Nephron progenitor cell (in vitro differentiated cells): ENCODE data around the gene TAS2R5.
"Not testable (repeated sequence)": the region's sequence is repeated elsewhere in the genome, so short reads cannot be mapped to it uniquely, and the experiment has no call there.

ENCODE experiments used
- DNase-seq: peaks from one replicate; pipeline ENCODE4 v3.0.0; 2021
- H3K27ac Mint-ChIP-seq: 2 replicates; pipeline ENCODE4 v1.8.0; 2021; ENCODE audit warnings: mild to moderate bottlenecking, moderate library complexity, mixed read lengths
- H3K27me3 Mint-ChIP-seq: 2 replicates; pipeline ENCODE4 v1.8.0; 2021; ENCODE audit warnings: mild to moderate bottlenecking, low read depth, mixed read lengths; ENCODE audit not compliant: poor library complexity
- H3K36me3 Mint-ChIP-seq: 2 replicates; pipeline ENCODE4 v1.8.0; 2021; ENCODE audit warnings: low read depth, mixed read lengths
- H3K4me1 Mint-ChIP-seq: 2 replicates; pipeline ENCODE4 v1.8.0; 2021; ENCODE audit warnings: mixed read lengths
- H3K4me3 Mint-ChIP-seq: 2 replicates; pipeline ENCODE4 v1.8.0; 2021; ENCODE audit warnings: mild to moderate bottlenecking, moderate library complexity, mixed read lengths
- H3K9me3 Mint-ChIP-seq: 2 replicates; pipeline ENCODE4 v1.8.0; 2021; ENCODE audit warnings: mild to moderate bottlenecking, moderate library complexity, mixed read lengths
- CTCF ChIP-seq: fragments of 200-600 bp; sonication (generic); IDR thresholded peaks from 2 replicates; pipeline ENCODE4 v1.5.0; 2021; ENCODE audit warnings: antibody characterized with exemption

Gene TAS2R5

DNA sequence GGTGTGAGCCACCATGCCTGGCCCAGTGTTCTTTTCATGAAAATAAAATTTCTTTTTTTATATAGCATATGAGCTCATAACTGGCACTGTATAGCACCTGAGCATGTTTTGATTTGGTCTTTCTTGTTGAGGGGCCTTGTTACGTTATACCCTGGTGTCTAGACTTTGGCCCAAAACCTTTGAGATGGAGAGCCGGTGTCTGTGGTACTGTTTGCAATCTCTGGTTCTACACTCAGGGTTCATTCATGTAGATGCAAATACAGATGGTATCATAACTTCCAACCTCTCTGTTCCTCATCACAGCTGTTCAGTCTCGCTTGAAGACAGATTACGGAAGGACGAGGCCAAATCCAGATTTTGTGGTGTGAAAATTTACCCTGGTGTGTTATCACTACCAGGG is at the start of gene TAS2R5:
Gene TAS2R5, plus strand, starts transcription at position 301 of the 400 bp plus-strand sequence. CDS start 145 bp downstream, outside the sequence.
- no peaks in the 10 kb centered on the region for H3K4me1 Mint-ChIP-seq
- no peaks in the 10 kb centered on the region for H3K9me3 Mint-ChIP-seq
- no peaks in the 10 kb centered on the region for H3K27me3 Mint-ChIP-seq
- H3K27ac Mint-ChIP-seq: no peak within 1 kb of the TSS
- H3K36me3 Mint-ChIP-seq: peaks cover 48% of the 10 kb centered on the region
- H3K4me3 Mint-ChIP-seq: no peak within 1 kb of the TSS
- DNase-seq: no peak
- no peak for TF ChIP-seq CTCF

DNA sequence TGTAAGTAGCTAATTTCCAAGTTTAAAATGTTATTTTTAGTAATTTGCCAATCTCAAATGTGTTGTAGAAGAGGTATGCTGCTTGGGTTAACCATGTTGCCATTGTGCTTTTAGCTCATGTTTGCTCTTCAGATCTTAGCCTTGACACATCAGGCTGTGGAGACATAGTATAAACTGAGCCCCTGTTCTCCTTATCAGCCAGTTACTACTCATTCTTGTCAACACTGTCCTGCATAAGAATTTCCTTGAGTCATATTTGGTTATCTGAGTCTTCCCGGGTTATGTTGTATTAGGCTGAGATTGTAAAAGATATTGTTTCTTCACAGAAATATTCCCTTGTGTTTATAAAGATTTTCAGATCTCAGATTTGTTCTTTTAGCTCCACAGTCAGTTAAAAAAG is 47.8 kb upstream of the TAS2R5 start:
- H3K27me3 Mint-ChIP-seq: no peaks in the 10 kb centered on the region
- TF ChIP-seq CTCF: no peak

DNA sequence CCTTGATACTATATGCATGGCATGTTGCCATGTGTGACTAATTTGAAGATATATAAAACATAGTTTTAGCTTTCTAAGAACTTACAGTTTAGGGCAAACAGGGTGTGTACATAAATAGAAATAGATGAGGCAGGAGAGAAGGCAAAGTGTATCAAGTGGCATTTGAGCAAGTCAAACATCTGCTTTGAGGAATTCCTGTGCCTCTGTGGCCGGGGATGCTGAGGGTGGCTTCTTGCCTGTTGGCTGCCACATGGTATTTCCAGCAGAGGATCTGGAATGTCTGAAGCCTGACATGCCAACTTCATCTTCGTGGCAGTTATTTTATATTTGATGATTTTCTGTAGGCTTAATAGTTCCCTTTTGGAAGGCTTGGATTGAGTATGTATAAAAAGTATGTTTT is 45.9 kb upstream of the TAS2R5 start:
- H3K27ac Mint-ChIP-seq: no peak overlapping the region
- DNase-seq: no peak
- TF ChIP-seq CTCF: no peak
- H3K4me3 Mint-ChIP-seq: no peak overlapping the region
- H3K4me1 Mint-ChIP-seq: peaks cover 12% of the 10 kb centered on the region
- no peaks in the 10 kb centered on the region for H3K27me3 Mint-ChIP-seq
- H3K9me3 Mint-ChIP-seq: peaks cover 8% of the 10 kb centered on the region
- H3K36me3 Mint-ChIP-seq: peaks cover 83% of the 10 kb centered on the region

More for the DNA sequence above, 47.8 kb upstream of the TAS2R5 start:
- Mint-ChIP-seq H3K9me3 (no peaks in the 10 kb centered on the region), H3K27ac (no peak overlapping the region), H3K4me1 (peaks cover 27% of the 10 kb centered on the region), H3K4me3 (no peak overlapping the region), H3K36me3 (peaks cover 65% of the 10 kb centered on the region)
- no peak for DNase-seq

GRCh38 chr7:141748396-141748795 is 41.6 kb upstream of the TAS2R5 start:
- no peak for TF ChIP-seq CTCF
- Mint-ChIP-seq H3K27ac (no peak overlapping the region), H3K36me3 (peaks cover 99% of the 10 kb centered on the region), H3K4me3 (no peak overlapping the region), H3K27me3 (no peaks in the 10 kb centered on the region), H3K4me1 (no peaks in the 10 kb centered on the region), H3K9me3 (peaks cover 49% of the 10 kb centered on the region)
- DNase-seq: no peak

GRCh38 chr7:141751904-141752303 is 38.1 kb upstream of the TAS2R5 start:
- H3K4me3 Mint-ChIP-seq, H3K27ac Mint-ChIP-seq, H3K27me3 Mint-ChIP-seq, H3K4me1 Mint-ChIP-seq: not testable (repeated sequence)
- H3K36me3 Mint-ChIP-seq: peaks cover 99% of the 10 kb centered on the region
- peak; percentile 18 for DNase-seq
- H3K9me3 Mint-ChIP-seq: peaks cover 58% of the 10 kb centered on the region

DNA sequence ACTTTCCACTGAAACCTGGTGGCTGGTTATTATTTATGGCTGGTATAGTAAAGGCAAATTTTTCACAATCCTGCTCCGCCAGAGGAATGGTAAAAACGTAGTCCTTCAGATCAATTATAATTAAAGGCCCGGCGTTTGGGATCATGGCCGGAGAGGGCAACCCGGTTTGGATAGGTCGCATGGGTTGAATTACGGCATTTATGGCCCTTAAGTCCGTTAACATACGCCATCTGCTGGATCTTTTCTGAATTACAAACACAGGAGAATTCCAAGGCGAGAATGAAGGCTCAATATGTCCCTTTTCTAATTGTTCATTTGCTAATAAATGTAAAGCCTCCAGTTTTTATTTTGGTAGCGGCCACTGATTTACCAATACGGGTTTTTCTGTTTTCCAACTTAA is 37.4 kb upstream of the TAS2R5 start:
- Mint-ChIP-seq H3K9me3 (peaks cover 58% of the 10 kb centered on the region), H3K27ac (no peak overlapping the region), H3K4me1 (no peaks in the 10 kb centered on the region), H3K27me3 (no peaks in the 10 kb centered on the region), H3K4me3 (no peak overlapping the region), H3K36me3 (peaks cover 100% of the 10 kb centered on the region)
- TF ChIP-seq CTCF: peak; percentile 22
- DNase-seq: no peak
